HCT116 (cell line): ENCODE results near the gene ZNF189. TPM values are rescaled to one million over a fixed set of nuclear protein-coding genes. Genes with fewer than 3 reads are reported as not detected.

Source experiments
- ATAC-seq: fragments of 200-7000 bp; cut with Tn5 transposase; 2 replicates; pipeline ENCODE4 v1.9.1; 2020; ENCODE audit warnings: mild to moderate bottlenecking, moderate library complexity
- BruUV-seq: library from RNA; stranded (reverse); fragments of 400-500 nt; replicated peaks from 2 replicates; lab custom pipeline; 2021; lab: Mats Ljungman, UMichigan
- CTCF ChIA-PET: fragments of 300-600 bp; sonication (Branson Sonifier 250); formaldehyde crosslinking; loops from one replicate; lab custom pipeline; 2021; ENCODE audit warnings: antibody characterized with exemption; lab: Charles Lee
- POLR2A ChIA-PET: fragments of 300-600, 350-600 bp; sonication (Branson Sonifier 250); formaldehyde crosslinking; loops from one replicate; lab custom pipeline; 2021; ENCODE audit warnings: antibody characterized with exemption; lab: Charles Lee
- RAD21 ChIA-PET, 2 experiments: fragments of 300-600 bp; sonication (Branson Sonifier 250); formaldehyde crosslinking; loops; one replicate each; lab custom pipeline; 2023; ENCODE audit warnings: low total read pairs in 2 of 2; ENCODE audit not compliant: uncharacterized antibody in 2 of 2, unreplicated experiment in 2 of 2, low non-redundant PET in 1 of 2; lab: Charles Lee
- DNase-seq: peaks from one replicate; pipeline ENCODE4 v3.0.0-alpha.2; 2010; ENCODE audit warnings: low read depth, low spot score
- H2AFZ ChIP-seq: fragments of 200-600 bp; shearing (Covaris generic), sonication (generic); 2 replicates; pipeline ENCODE4 v1.6.1; 2017; ENCODE audit warnings: low read depth, mixed run types, mixed read lengths, antibody characterized with exemption, low read length; ENCODE audit not compliant: poor library complexity, severe bottlenecking
- H3K27ac ChIP-seq: 2 replicates; pipeline ENCODE4 v1.5.1; 2012; ENCODE audit warnings: low read depth, low read length
- H3K27me3 ChIP-seq: fragments of 200-600 bp; sonication (generic); 2 replicates; pipeline ENCODE4 v1.6.1; 2016; ENCODE audit warnings: mixed run types, low read length, mixed read lengths; ENCODE audit not compliant: insufficient read depth
- H3K36me3 ChIP-seq, 2 experiments: fragments of 200-500 bp in 1 of 2; fragments of 200-600 bp in 1 of 2; sonication (Bioruptor generic) in 1 of 2; sonication (generic) in 1 of 2; 2 replicates each; pipeline versions ENCODE4 v1.5.1 to v1.6.1; 2014 to 2016; ENCODE audit warnings: low read length in 2 of 2, inconsistent platforms in 1 of 2, mixed read lengths in 1 of 2, mixed run types in 1 of 2; ENCODE audit not compliant: insufficient read depth in 2 of 2, control insufficient read depth in 1 of 2
- H3K4me1 ChIP-seq, 2 experiments: fragments of 200-600 bp in 1 of 2; sonication (generic) in 1 of 2; 2 replicates each; pipeline versions ENCODE4 v1.5.1 to v1.6.1; 2012 to 2017; ENCODE audit warnings: low read length in 2 of 2, inconsistent platforms in 1 of 2, mild to moderate bottlenecking in 1 of 2, mixed read lengths in 1 of 2, mixed run types in 1 of 2, moderate library complexity in 1 of 2; ENCODE audit not compliant: insufficient read depth in 2 of 2, control insufficient read depth in 1 of 2
- H3K4me2 ChIP-seq: fragments of 200-600 bp; sonication (generic); 2 replicates; pipeline ENCODE4 v1.6.1; 2017; ENCODE audit warnings: mixed run types, low read length, mixed read lengths
- H3K4me3 ChIP-seq, 2 experiments: fragments of 200-600 bp in 1 of 2; sonication (generic) in 1 of 2; replicated peaks in 1 of 2; 2 replicates each; pipeline ENCODE4 v1.5.1; 2011 to 2016; ENCODE audit warnings: low read length in 2 of 2, control low read depth in 1 of 2, low read depth in 1 of 2, mild to moderate bottlenecking in 1 of 2, mixed read lengths in 1 of 2, mixed run types in 1 of 2
- H3K79me2 ChIP-seq: fragments of 200-600 bp; sonication (generic); 2 replicates; pipeline ENCODE4 v1.6.1; 2017; ENCODE audit warnings: mild to moderate bottlenecking, mixed run types, low read length, moderate library complexity, mixed read lengths; ENCODE audit not compliant: insufficient read depth
- H3K9ac ChIP-seq: fragments of 200-600 bp; sonication (generic); 2 replicates; pipeline ENCODE4 v1.6.1; 2016; ENCODE audit warnings: low read length, mixed read lengths
- H3K9me2 ChIP-seq: fragments of 200-600 bp; sonication (generic), shearing (Covaris generic); 2 replicates; pipeline ENCODE4 v1.6.1; 2017; ENCODE audit warnings: mixed run types, mild to moderate bottlenecking, moderate library complexity; ENCODE audit not compliant: insufficient read depth
- H3K9me3 ChIP-seq, 2 experiments: fragments of 200-500 bp in 1 of 2; fragments of 200-600 bp in 1 of 2; sonication (Bioruptor generic) in 1 of 2; sonication (generic) in 1 of 2; 2 replicates each; pipeline ENCODE4 v1.6.1; 2014 to 2017; ENCODE audit warnings: low read length in 2 of 2, mixed read lengths in 2 of 2, inconsistent platforms in 1 of 2, low read depth in 1 of 2, mild to moderate bottlenecking in 1 of 2, mixed run types in 1 of 2, moderate library complexity in 1 of 2; ENCODE audit not compliant: control insufficient read depth in 1 of 2, insufficient read depth in 1 of 2
- H4K20me1 ChIP-seq: fragments of 200-600 bp; sonication (generic), shearing (Covaris generic); 2 replicates; pipeline ENCODE4 v1.6.1; 2017; ENCODE audit warnings: mixed run types, mild to moderate bottlenecking, moderate library complexity; ENCODE audit not compliant: insufficient read depth
- ATF3 ChIP-seq: IDR thresholded peaks from 2 replicates; pipeline ENCODE4 v1.6.1; 2012
- CBX3 ChIP-seq: IDR thresholded peaks from 2 replicates; pipeline ENCODE4 v1.6.1; 2012; ENCODE audit warnings: low read depth
- CEBPB ChIP-seq: IDR thresholded peaks from 2 replicates; pipeline ENCODE4 v1.6.1; 2012; ENCODE audit warnings: low read depth
- FOSL1 ChIP-seq: IDR thresholded peaks from 2 replicates; pipeline ENCODE4 v1.6.1; 2012; ENCODE audit warnings: low read depth
- POLR2AphosphoS5 ChIP-seq: IDR thresholded peaks from 2 replicates; pipeline ENCODE4 v1.6.1; 2011; ENCODE audit warnings: mild to moderate bottlenecking, low read depth, low read length, moderate library complexity
- RAD21 ChIP-seq: IDR thresholded peaks from 2 replicates; pipeline ENCODE4 v1.6.1; 2012; ENCODE audit warnings: low read depth, mild to moderate bottlenecking
- SP1 ChIP-seq: IDR thresholded peaks from 2 replicates; pipeline ENCODE4 v1.6.1; 2012; ENCODE audit warnings: low read depth
- SRF ChIP-seq: IDR thresholded peaks from 2 replicates; pipeline ENCODE4 v1.6.1; 2012; ENCODE audit warnings: low read depth
- TCF7L2 ChIP-seq: IDR thresholded peaks from 2 replicates; pipeline ENCODE4 v1.7.0; 2011; ENCODE audit warnings: borderline replicate concordance, inconsistent platforms; ENCODE audit not compliant: insufficient read depth, insufficient read length; ENCODE audit errors: extremely low read depth
- ZNF274 ChIP-seq: fragments of 200-500 bp; sonication (Bioruptor generic); IDR thresholded peaks from 2 replicates; pipeline ENCODE4 v1.6.1; 2014; ENCODE audit warnings: mild to moderate bottlenecking, low read depth, low read length, inconsistent platforms
- intact Hi-C: fragments of 100-400 bp; cut with micrococcal nuclease; formaldehyde crosslinking; loops from 2 replicates; pipeline ENCODE4 v1.10.0; 2022
- total RNA-seq: library from RNA; stranded (reverse); gene quantifications from one replicate; pipeline ENCODE4 v1.2.1, GENCODE V29; 2021; ENCODE audit not compliant: unreplicated experiment
- TF ChIP-seq, protein P1 (sequence below): IDR thresholded peaks from 2 replicates; pipeline ENCODE4 v1.6.1; 2011; ENCODE audit warnings: mild to moderate bottlenecking, low read length, moderate library complexity; ENCODE audit not compliant: insufficient replicate concordance; ENCODE audit errors: extremely low read depth

Gene ZNF189
- total RNA-seq, 1 experiment from 2014 or later: 10.6 TPM

- Histone ChIP-seq H3K27ac (no peak overlapping the region), H3K9me3 (no peaks in the 10 kb centered on the region), H4K20me1 (no peaks in the 10 kb centered on the region), H3K36me3 (no peaks in the 10 kb centered on the region), H2AFZ (no peak overlapping the region), H3K4me2 (no peak overlapping the region), H3K79me2 (no peaks in the 10 kb centered on the region), H3K27me3 (peaks cover 5% of the 10 kb centered on the region; the same call in 1 of the 2 replicates), H3K4me1 (no peaks in the 10 kb centered on the region), H3K9me2 (no peaks in the 10 kb centered on the region), H3K9ac (no peak overlapping the region), H3K4me3 (no peak overlapping the region)
- TF ChIP-seq FOSL1 (no peak), CBX3 (no peak), ZNF274 (no peak), POLR2AphosphoS5 (no peak), ATF3 (no peak), CEBPB (no peak)
- TF ChIP-seq, protein P1, sequence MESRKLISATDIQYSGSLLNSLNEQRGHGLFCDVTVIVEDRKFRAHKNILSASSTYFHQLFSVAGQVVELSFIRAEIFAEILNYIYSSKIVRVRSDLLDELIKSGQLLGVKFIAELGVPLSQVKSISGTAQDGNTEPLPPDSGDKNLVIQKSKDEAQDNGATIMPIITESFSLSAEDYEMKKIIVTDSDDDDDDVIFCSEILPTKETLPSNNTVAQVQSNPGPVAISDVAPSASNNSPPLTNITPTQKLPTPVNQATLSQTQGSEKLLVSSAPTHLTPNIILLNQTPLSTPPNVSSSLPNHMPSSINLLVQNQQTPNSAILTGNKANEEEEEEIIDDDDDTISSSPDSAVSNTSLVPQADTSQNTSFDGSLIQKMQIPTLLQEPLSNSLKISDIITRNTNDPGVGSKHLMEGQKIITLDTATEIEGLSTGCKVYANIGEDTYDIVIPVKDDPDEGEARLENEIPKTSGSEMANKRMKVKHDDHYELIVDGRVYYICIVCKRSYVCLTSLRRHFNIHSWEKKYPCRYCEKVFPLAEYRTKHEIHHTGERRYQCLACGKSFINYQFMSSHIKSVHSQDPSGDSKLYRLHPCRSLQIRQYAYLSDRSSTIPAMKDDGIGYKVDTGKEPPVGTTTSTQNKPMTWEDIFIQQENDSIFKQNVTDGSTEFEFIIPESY: no peak
- RAD21 ChIA-PET: no interaction called here
- ATAC-seq (no peak), DNase-seq (no peak)
- POLR2A ChIA-PET: no interaction called here
- intact Hi-C loops: no loop called here
- CTCF ChIA-PET: no interaction called here
- BruUV-seq: no TSS peak
Measured at GRCh38 chr9:101417389-101417788, 18.7 kb downstream of the ZNF189 start.

DNA sequence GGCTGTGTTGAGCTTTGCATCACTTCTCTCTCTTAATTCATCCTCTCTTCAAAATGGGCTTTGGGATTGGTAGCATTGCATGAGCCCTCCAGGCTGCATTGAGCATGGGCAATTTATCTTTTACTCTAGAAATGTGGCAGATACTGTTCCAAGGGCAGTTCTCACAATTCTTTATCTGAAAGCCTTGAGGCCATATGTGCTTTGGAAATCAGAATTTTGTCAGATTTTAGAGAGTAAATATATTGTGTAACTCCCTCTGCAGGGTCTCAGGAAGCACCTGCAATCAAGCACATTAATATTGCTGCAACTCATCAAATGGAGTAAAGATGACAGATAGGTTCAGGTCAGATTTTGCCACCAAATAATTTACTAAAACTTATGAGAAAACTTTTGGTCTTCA, 19.3 kb downstream of the ZNF189 start:
- Histone ChIP-seq H3K9me2 (no peaks in the 10 kb centered on the region), H3K4me1 (no peaks in the 10 kb centered on the region), H3K4me3 (no peak overlapping the region), H3K27me3 (peaks cover 5% of the 10 kb centered on the region; the same call in 1 of the 2 replicates), H3K4me2 (no peak overlapping the region), H3K9me3 (no peaks in the 10 kb centered on the region)
- ChIA-PET CTCF (no interaction called here), POLR2A (no interaction called here), RAD21 (no interaction called here)
- DNase-seq: no peak
- no TSS peak for BruUV-seq
- TF ChIP-seq TCF7L2 (no peak), ZNF274 (no peak), FOSL1 (no peak), SRF (no peak), POLR2AphosphoS5 (no peak), RAD21 (no peak), SP1 (no peak), CEBPB (no peak)
- TF ChIP-seq, all 23 proteins: peak for 0
- H4K20me1 ChIP-seq: no peaks in the 10 kb centered on the region
- intact Hi-C loops: no loop called here
- no peak overlapping the region for H3K9ac ChIP-seq
- no peak overlapping the region for H3K27ac ChIP-seq
- H3K36me3 ChIP-seq: no peaks in the 10 kb centered on the region
- no peaks in the 10 kb centered on the region for H3K79me2 ChIP-seq
- no peak overlapping the region for H2AFZ ChIP-seq
- no peak for ATAC-seq
